NCI-H2227 treated with DMSO at 0.1 percent for 48 hours (cell line): ENCODE measurements around the gene ARHGEF10L.

ENCODE experiments used
- DNase-seq: peaks from one replicate; lab custom pipeline; 2025; lab: John Stamatoyannopoulos, UW

The ARHGEF10L gene

GRCh38 chr1:17717594-17718535 lies 178.4 kb downstream of the ARHGEF10L start:
- DNase-seq: no peak

- DNase-seq: no peak
Observed at GRCh38 chr1:17719874-17720273, 180.4 kb downstream of the ARHGEF10L start.

DNA sequence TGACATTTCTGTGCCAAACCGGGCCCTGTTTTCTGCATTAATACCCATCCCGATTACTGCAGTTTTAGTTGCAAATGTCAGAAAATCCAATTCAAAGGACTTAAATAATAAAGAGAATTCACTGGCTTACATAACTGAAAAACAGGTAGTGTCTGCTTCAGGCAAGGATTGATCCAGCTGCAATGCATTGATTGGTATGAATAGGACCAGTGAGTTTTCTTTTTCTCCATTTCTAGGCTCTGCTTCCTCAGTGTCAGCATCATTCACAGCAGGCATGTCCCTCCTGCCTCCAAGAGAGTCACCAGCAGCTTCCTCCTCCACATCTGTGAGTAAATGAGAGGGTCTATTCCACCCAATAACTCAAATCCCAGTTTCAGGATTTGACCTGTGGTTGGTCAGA lies 181.9 kb downstream of the ARHGEF10L start:
- DNase-seq: no peak

GRCh38 chr1:17723684-17724083 lies 184.2 kb downstream of the ARHGEF10L start:
- DNase-seq: no peak

- no peak for DNase-seq
Observed at GRCh38 chr1:17724150-17724549, 184.7 kb downstream of the ARHGEF10L start.

- no peak for DNase-seq
Observed at GRCh38 chr1:17725084-17725719, 185.7 kb downstream of the ARHGEF10L start.

GRCh38 chr1:17725811-17726582 lies 186.5 kb downstream of the ARHGEF10L start:
- DNase-seq: no peak

GRCh38 chr1:17728123-17728712 lies 188.7 kb downstream of the ARHGEF10L start:
- no peak for DNase-seq

DNA sequence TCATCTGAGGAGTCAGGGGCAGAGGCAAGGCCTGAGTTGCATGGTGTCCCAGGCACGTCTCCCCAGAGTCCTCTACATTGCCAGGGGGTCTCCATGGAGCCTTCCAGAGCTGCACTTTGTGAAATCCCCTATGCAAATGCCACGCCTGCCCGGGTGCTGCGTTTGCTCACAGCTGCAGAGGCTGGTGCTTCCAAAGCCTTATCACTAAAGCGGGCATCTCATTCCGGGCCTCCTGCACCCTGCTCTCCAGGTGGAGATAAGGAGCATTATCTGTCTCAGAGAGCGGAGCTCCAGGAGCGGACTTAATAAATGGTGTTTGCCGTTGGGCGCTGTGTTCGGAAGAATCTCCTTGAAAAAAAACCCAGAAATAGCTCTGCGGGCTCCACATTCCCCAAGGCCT lies 189.8 kb downstream of the ARHGEF10L start:
- DNase-seq: no peak

DNA sequence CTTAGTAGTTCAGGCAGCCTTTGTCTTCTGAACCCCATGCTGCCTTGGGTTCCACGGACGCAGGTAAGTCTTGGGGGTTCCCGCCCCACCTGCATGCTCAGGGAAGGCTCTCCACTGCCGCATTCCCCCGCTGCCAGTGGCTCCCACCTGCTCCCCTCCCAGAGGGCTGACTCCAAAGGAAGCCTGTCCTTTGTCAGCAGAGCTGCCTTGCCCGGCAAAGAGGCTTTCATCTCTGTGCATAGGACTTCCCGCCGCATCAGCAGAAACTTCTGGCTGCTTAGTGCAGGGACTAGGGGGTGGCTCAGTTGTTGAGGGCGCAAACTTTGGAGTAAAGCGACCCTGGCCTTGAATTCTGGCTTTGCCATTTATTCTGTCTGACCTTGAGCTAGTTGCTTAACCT lies 190.4 kb downstream of the ARHGEF10L start:
- DNase-seq: no peak

DNA sequence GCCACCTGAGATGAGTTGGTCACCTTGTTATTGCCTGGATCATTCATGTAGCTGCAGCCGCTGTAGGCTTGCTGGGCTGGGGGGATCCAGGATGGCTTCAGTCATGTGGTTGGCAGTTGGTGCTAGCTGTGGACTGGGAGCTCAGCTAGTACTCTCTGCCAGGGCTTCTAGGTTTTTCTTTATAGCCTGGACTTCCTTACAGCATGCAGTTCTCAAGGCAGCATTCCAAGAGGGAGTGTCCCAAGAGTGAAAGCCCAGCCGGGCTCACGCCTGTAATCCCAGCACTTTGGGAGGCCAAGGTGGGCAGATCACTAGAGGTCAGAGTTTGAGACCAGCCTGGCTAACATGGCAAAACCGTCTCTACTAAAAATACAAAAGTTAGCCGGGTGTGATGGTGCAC lies 192.0 kb downstream of the ARHGEF10L start:
- no peak for DNase-seq

DNA sequence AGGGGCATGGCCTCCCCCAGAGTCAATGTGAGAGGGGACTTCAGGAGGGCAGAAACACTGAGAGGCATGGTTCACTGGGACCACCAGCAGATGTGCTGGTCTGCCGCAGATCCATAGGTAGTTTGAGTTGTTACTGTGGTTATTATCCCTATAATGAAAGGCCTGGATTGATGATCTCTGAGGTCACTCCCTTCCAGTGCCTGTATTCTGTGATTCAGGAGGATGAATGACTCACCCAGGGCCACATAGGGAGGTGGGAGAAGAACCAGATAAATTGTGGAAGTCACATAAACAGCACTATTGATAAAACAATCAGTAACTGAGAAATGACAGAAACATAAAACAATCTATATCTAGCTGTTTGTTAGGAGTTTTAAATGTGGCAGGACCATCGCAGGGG lies 193.0 kb downstream of the ARHGEF10L start:
- no peak for DNase-seq

GRCh38 chr1:17733661-17734060 lies 194.2 kb downstream of the ARHGEF10L start:
- DNase-seq: no peak

GRCh38 chr1:17734609-17735008 lies 195.1 kb downstream of the ARHGEF10L start:
- no peak for DNase-seq

DNA sequence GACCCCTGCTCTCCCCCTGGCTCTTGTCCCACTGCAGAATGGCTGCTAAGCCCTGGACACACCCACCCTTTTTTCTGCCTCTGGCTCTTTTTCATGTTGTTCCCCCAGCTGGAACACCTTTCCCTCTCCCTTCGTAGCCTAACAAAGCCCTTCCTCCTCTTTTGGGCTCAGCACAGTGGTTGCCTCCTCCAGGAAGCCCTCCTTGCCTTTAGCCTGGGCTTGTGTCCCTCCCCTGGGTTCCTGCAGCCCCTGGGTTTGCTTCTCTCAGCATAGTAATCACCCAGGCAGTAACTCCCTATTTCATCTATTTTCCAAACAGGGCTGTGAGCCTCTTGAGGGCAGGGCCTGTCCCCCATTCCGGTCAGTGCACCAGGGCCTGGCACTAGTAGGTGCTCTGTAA lies 195.8 kb downstream of the ARHGEF10L start:
- no peak for DNase-seq

DNA sequence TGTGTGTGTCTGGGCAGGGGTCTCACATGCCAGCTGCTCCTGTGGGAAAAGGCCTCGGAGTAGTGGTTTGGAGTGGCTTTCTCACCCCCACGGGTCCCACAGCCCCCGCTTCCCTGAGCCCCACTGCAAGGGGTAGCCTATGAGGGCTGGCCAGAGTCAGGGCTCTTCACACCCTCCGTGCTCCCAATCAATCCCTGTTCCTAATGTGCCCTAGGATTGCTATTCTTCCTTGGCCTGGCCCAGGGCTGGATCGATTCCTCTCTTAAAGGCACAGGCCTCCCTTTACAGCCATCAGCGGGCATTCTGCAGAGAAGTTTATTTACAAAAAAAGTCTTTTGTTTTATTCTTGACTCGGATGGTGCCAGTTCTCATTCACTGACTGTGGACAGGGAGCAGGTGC lies 196.3 kb downstream of the ARHGEF10L start:
- no peak for DNase-seq

- DNase-seq: peak; percentile 37
Observed at GRCh38 chr1:17736625-17737024, 197.1 kb downstream of the ARHGEF10L start.

- no peak for DNase-seq
Observed at GRCh38 chr1:17739050-17739449, 199.6 kb downstream of the ARHGEF10L start.

DNA sequence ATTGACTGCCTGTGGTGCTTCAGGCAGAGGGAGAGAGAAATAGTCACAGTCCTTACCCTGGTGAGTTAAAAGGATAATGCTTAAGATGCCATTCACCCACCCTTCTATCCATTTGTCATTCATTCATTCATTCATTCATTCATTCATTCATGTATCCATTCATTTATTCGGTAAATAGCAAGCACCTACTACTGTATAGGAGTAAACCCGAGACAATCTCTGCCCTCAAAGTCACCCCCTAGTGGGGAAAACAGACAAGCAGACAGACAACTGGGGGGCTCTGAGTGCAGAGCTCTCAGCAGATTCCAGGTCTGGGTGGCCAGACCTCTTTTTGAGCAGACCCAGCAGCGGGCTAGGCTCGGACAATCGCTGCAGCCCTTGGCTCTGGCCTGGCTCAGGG lies 201.6 kb downstream of the ARHGEF10L start:
- DNase-seq: no peak

GRCh38 chr1:17742583-17742982 lies 203.1 kb downstream of the ARHGEF10L start:
- no peak for DNase-seq

DNA sequence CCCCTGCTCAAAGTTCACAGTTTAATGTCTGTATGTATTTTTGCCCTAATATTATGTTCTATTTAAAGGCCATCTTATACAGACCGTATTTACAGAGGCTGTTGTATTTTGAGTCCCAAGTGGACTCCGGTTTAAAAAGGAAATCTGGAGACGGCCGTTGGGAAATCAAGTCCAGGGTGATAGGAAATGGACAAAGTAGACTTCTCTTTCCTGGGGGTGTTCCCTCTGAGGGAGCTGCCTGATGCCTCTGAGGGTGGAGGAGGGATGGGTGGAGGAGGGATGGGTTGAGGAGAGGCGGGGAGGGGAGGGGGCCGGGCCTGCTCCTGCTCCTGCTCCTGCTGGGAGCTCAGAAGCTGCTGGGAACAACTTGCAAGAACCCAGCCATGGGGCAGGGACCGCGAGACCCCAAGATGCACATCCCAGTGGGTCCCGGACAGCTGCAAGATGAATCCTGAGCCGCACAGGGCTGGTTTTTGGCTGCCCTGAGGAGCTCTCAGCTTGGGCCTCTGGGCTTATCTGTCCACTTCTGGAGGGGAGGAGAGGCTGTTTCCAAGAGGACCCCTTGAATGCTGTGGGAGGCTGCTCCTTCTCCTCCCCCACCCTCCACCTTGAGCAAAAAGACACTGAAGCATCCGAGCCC lies 203.6 kb downstream of the ARHGEF10L start:
- DNase-seq: no peak

- DNase-seq: no peak
Observed at GRCh38 chr1:17743925-17744324, 204.4 kb downstream of the ARHGEF10L start.
